Cardiac muscle cell (in vitro differentiated cells and primary cell): ENCODE results near the gene CAPN15. TPM values are rescaled to one million over a fixed set of nuclear protein-coding genes. Genes with fewer than 3 reads are reported as not detected.
A peak's percentile ranks its signal among the peaks of the same experiment; 100 is the strongest.

Experiments used
- DNase-seq, 2 donors: peaks; one replicate each; pipeline versions ENCODE4 v3.0.0 to v3.0.0-alpha.2; 2010 to 2017; ENCODE audit warnings: low read depth in 1 of 2, low spot score in 1 of 2
- H3K27ac ChIP-seq: fragments of 200-600 bp; sonication (generic); 2 replicates; pipeline ENCODE4 v1.5.1; 2016
- H3K27me3 ChIP-seq: fragments of 200-600 bp; sonication (generic); 2 replicates; pipeline ENCODE4 v1.6.0; 2016; ENCODE audit warnings: control low read depth
- H3K36me3 ChIP-seq: fragments of 200-600 bp; sonication (generic); 2 replicates; pipeline ENCODE4 v1.5.1; 2016; ENCODE audit warnings: control low read depth
- H3K4me1 ChIP-seq: fragments of 200-600 bp; sonication (generic); 2 replicates; pipeline ENCODE4 v1.8.1; 2017; ENCODE audit warnings: low read depth, mild to moderate bottlenecking, mixed run types
- H3K4me3 ChIP-seq: fragments of 200-600 bp; sonication (generic); 2 replicates; pipeline ENCODE4 v1.5.1; 2016; ENCODE audit warnings: mild to moderate bottlenecking
- H3K9me3 ChIP-seq: fragments of 200-600 bp; sonication (generic); 2 replicates; pipeline ENCODE4 v1.5.1; 2017; ENCODE audit warnings: low read depth, mild to moderate bottlenecking, control low read depth
- CTCF ChIP-seq: IDR thresholded peaks from 2 replicates; pipeline ENCODE4 v1.5.1; 2012; ENCODE audit warnings: low read depth, mild to moderate bottlenecking, low read length
- polyA plus RNA-seq: library from polyadenylated mRNA; unstranded; fragments of >200 nt; fragmentation: Nextera tagmentation; extraction: Ambion mirVana; gene quantifications from 2 replicates; pipeline ENCODE4 v1.2.1, GENCODE V29; 2016
- total RNA-seq: library from RNA; depleted of rRNA; stranded (reverse); fragments of >200 nt; gene quantifications from 2 replicates; pipeline ENCODE4 v1.2.3, GENCODE V29; 2016

CAPN15 gene
- total and polyA plus RNA-seq, 2 experiments from 2014 or later, result 38.1 to 63.3 TPM

- Histone ChIP-seq H3K27ac (no peak overlapping the region), H3K4me1 (no peaks in the 10 kb centered on the region), H3K4me3 (no peak overlapping the region), H3K36me3 (peaks cover 2% of the 10 kb centered on the region), H3K27me3 (no peaks in the 10 kb centered on the region), H3K9me3 (no peaks in the 10 kb centered on the region)
- no peak for DNase-seq
- TF ChIP-seq CTCF, result no peak
Measured at GRCh38 chr16:543301-544164, 16.0 kb downstream of the CAPN15 start.

GRCh38 chr16:544517-544916 lies 17.0 kb downstream of the CAPN15 start:
- Histone ChIP-seq H3K36me3 (peaks cover 6% of the 10 kb centered on the region), H3K4me1 (no peaks in the 10 kb centered on the region), H3K9me3 (no peaks in the 10 kb centered on the region), H3K27me3 (no peaks in the 10 kb centered on the region), H3K4me3 (no peak overlapping the region), H3K27ac (no peak overlapping the region)
- no peak for DNase-seq
- TF ChIP-seq CTCF, result no peak

- peaks cover 10% of the 10 kb centered on the region for H3K36me3 ChIP-seq
- H3K27me3 ChIP-seq, result no peaks in the 10 kb centered on the region
- TF ChIP-seq CTCF, result peak; percentile 39
- no peaks in the 10 kb centered on the region for H3K9me3 ChIP-seq
- peak; percentile 42 to 68 for DNase-seq
- H3K4me1 ChIP-seq, result no peaks in the 10 kb centered on the region
- H3K27ac ChIP-seq, result no peak overlapping the region
- H3K4me3 ChIP-seq, result no peak overlapping the region
Measured at GRCh38 chr16:546909-547770, 19.6 kb downstream of the CAPN15 start.

- no peak overlapping the region for H3K4me3 ChIP-seq
- no peak for DNase-seq
- no peaks in the 10 kb centered on the region for H3K27me3 ChIP-seq
- peaks cover 10% of the 10 kb centered on the region for H3K36me3 ChIP-seq
- no peaks in the 10 kb centered on the region for H3K4me1 ChIP-seq
- H3K9me3 ChIP-seq, result no peaks in the 10 kb centered on the region
- H3K27ac ChIP-seq, result no peak overlapping the region
- no peak for TF ChIP-seq CTCF
Measured at GRCh38 chr16:548586-548985, 21.1 kb downstream of the CAPN15 start.

- no peaks in the 10 kb centered on the region for H3K9me3 ChIP-seq
- no peaks in the 10 kb centered on the region for H3K27me3 ChIP-seq
- no peak overlapping the region for H3K4me3 ChIP-seq
- no peaks in the 10 kb centered on the region for H3K4me1 ChIP-seq
- no peak for DNase-seq
- peak; percentile 14 for TF ChIP-seq CTCF
- peaks cover 10% of the 10 kb centered on the region for H3K36me3 ChIP-seq
- H3K27ac ChIP-seq, result no peak overlapping the region
Measured at GRCh38 chr16:549544-550263, 22.2 kb downstream of the CAPN15 start.
